Chondrocyte (in vitro differentiated cells): ENCODE results near the gene TTC16. TPM values are rescaled to one million over a fixed set of nuclear protein-coding genes. Genes with fewer than 3 reads are reported as not detected.

Source experiments
- DNase-seq: peaks from one replicate; pipeline ENCODE4 v3.0.0; 2021; ENCODE audit warnings: mixed read lengths, low spot score
- H3K27ac Mint-ChIP-seq: one replicate; pipeline ENCODE4 v1.8.0; 2021; ENCODE audit warnings: mild to moderate bottlenecking, moderate library complexity, mixed read lengths; ENCODE audit not compliant: unreplicated experiment
- H3K27me3 Mint-ChIP-seq: 2 replicates; pipeline ENCODE4 v1.8.0; 2021; ENCODE audit warnings: low read depth, mixed read lengths
- H3K36me3 Mint-ChIP-seq: 2 replicates; pipeline ENCODE4 v1.8.0; 2021; ENCODE audit warnings: low read depth, mixed read lengths
- H3K4me1 Mint-ChIP-seq: 2 replicates; pipeline ENCODE4 v1.8.0; 2021; ENCODE audit warnings: low read depth, mild to moderate bottlenecking, mixed read lengths
- H3K4me3 Mint-ChIP-seq: one replicate; pipeline ENCODE4 v1.8.0; 2021; ENCODE audit warnings: mild to moderate bottlenecking, moderate library complexity, mixed read lengths; ENCODE audit not compliant: unreplicated experiment
- H3K9me3 Mint-ChIP-seq: 2 replicates; pipeline ENCODE4 v1.8.0; 2021; ENCODE audit warnings: low read depth, mixed read lengths
- CTCF ChIP-seq: fragments of 200-600 bp; sonication (generic); IDR thresholded peaks from 2 replicates; pipeline ENCODE4 v1.5.0; 2021; ENCODE audit warnings: antibody characterized with exemption, mild to moderate bottlenecking, moderate library complexity
- total RNA-seq: library from RNA; stranded (reverse); gene quantifications from 3 replicates; pipeline ENCODE4 v1.2.1, GENCODE V29; 2021

The TTC16 gene
- total RNA-seq, 1 donor from 2014 or later = not detected

GRCh38 chr9:127758843-127759242, 43.0 kb downstream of the TTC16 start:
- TF ChIP-seq CTCF = no peak
- no peak overlapping the region for H3K4me3 Mint-ChIP-seq

GRCh38 chr9:127761061-127761460, 45.2 kb downstream of the TTC16 start:
- H3K27ac Mint-ChIP-seq = no peak overlapping the region
- TF ChIP-seq CTCF = no peak
- DNase-seq = no peak
- no peak overlapping the region for H3K4me3 Mint-ChIP-seq
- H3K27me3 Mint-ChIP-seq = no peaks in the 10 kb centered on the region
- peaks cover 2% of the 10 kb centered on the region for H3K36me3 Mint-ChIP-seq
- no peaks in the 10 kb centered on the region for H3K9me3 Mint-ChIP-seq
- H3K4me1 Mint-ChIP-seq = peaks cover 36% of the 10 kb centered on the region

More at GRCh38 chr9:127758843-127759242, 43.0 kb downstream of the TTC16 start:
- Mint-ChIP-seq H3K27ac (peak overlapping the region; percentile 17), H3K27me3 (no peaks in the 10 kb centered on the region), H3K9me3 (no peaks in the 10 kb centered on the region), H3K4me1 (peaks cover 25% of the 10 kb centered on the region), H3K36me3 (no peaks in the 10 kb centered on the region)
- DNase-seq = no peak

- H3K4me1 Mint-ChIP-seq = peaks cover 40% of the 10 kb centered on the region
These were observed 45.6 kb downstream of the TTC16 start for GRCh38 chr9:127761491-127761956.

GRCh38 chr9:127762111-127762676, 46.3 kb downstream of the TTC16 start:
- Mint-ChIP-seq H3K4me3 (no peak overlapping the region), H3K36me3 (peaks cover 5% of the 10 kb centered on the region), H3K4me1 (peaks cover 45% of the 10 kb centered on the region), H3K9me3 (no peaks in the 10 kb centered on the region), H3K27ac (no peak overlapping the region), H3K27me3 (no peaks in the 10 kb centered on the region)
- no peak for TF ChIP-seq CTCF
- no peak for DNase-seq

More at GRCh38 chr9:127761491-127761956, 45.6 kb downstream of the TTC16 start:
- H3K36me3 Mint-ChIP-seq = peaks cover 5% of the 10 kb centered on the region
- no peaks in the 10 kb centered on the region for H3K27me3 Mint-ChIP-seq
- TF ChIP-seq CTCF = no peak
- no peak overlapping the region for H3K27ac Mint-ChIP-seq
- no peak overlapping the region for H3K4me3 Mint-ChIP-seq
- no peak for DNase-seq
- no peaks in the 10 kb centered on the region for H3K9me3 Mint-ChIP-seq

- Mint-ChIP-seq H3K27me3 (no peaks in the 10 kb centered on the region), H3K9me3 (no peaks in the 10 kb centered on the region), H3K4me3 (no peak overlapping the region), H3K27ac (peak overlapping the region; percentile 17), H3K36me3 (peaks cover 5% of the 10 kb centered on the region), H3K4me1 (peaks cover 53% of the 10 kb centered on the region)
- DNase-seq = no peak
- TF ChIP-seq CTCF = peak; percentile 63
These were observed 48.1 kb downstream of the TTC16 start for GRCh38 chr9:127763918-127764384.
